ELR (cell line): ENCODE measurements around the gene LOX.
"Not testable (repeated sequence)": the region's sequence is repeated elsewhere in the genome, so short reads cannot be mapped to it uniquely, and the experiment has no call there.

Experiments used
- DNase-seq: peaks from one replicate; pipeline ENCODE4 v3.0.0-alpha.2; 2015; ENCODE audit warnings: low read depth

LOX gene

GRCh38 chr5:122097391-122097790 is 19.3 kb upstream of the LOX start:
- no peak for DNase-seq

DNA sequence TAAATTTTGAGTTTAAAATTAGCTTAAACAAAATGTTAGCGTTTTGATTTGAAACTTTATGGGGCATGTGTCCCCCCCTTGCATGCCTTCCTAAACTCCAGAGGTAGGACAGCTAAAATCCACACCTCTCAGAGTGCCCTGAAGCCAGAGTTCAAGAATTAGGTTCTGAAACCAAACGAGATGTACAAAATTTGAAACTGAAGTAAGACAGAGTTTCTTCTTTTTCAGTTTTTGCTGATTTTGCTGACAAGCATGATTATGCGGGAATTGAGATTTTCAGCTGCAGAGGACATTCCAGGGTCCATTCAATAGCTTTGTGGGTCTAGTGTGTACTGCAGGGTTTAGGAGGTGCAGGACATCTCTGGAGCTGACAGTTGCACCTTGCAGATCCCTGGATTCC is 17.1 kb upstream of the LOX start:
- no peak for DNase-seq

- not testable (repeated sequence) for DNase-seq
Measured at GRCh38 chr5:122094251-122094650, 16.2 kb upstream of the LOX start.

DNA sequence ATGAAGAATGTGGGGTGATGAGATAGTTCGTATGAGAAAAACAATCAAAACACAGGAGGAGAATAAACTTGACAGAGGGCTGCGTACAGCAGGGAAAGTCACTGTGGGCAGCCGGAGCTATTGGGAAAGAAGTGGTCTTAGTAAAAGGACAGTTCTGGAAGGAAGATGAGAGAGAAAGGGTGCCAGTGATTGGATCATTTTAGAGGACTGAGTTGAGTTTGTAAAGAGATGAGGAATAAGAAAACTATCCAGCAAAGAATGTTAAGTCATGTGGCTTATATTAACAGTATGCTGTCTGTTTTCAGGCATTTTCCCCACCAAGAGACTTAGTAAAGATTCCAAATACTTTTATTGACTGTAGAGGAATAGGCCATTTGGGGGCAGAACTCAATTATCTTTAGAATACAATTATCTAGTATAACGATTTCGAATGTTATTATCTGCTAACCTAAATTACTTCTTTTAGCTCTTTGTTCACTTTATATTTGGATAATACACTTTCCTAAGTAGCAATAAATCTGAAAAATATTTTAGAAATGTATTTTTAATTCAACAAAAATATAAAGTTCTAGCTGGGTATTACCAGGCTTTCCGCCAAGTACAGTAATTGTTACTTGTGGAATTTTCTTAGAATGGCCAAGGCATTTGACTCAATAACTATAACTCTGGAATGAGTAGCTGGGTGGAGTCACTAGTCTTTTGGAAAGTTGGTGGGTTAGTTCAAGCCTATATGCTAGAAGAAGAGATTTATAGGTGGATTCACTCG is 15.5 kb upstream of the LOX start:
- peak; percentile 83 for DNase-seq

GRCh38 chr5:122091936-122092600 is 14.0 kb upstream of the LOX start:
- peak; percentile 77 for DNase-seq

DNA sequence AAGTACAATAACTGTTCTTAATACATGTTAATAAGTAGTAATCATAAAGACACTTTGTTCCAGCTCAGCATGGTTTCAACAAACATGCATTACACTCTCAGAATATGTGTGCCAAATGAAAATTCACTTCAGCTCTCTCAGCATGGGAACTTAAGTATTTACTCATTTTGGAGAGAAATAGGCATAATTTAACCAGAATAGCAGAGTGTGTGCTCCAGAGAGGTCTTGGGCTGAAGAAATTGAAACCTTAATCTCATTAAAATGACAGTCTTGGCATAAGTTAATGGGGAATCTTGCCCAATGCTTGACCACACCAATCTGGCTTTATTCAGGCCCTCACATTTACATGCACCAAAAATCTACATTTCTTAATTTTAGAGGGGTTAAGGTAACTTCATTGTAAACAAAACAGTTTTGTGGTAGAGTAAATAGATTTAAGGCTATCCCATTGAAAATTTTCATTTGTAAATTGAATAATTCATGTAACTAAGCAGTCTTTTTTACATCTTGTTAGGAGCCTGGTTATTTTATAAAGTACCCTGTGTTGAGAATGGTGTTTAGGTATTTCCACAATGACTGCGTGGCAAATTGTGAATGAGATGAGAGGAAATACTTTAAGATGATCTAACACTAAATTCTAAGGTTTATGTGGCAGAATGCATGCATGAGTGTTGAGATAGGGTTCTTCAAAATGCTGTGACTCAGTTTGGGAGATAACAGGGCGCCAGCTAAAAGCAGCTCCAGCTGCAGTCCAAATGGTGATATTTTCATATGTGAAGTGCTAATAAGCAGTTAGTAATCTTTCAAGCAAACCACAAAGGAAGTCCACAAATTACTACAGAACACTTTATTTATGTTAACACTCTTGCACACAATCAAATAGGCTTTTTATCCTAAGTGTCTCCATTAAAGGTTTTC is 11.3 kb upstream of the LOX start:
- peak; percentile 84 for DNase-seq

DNA sequence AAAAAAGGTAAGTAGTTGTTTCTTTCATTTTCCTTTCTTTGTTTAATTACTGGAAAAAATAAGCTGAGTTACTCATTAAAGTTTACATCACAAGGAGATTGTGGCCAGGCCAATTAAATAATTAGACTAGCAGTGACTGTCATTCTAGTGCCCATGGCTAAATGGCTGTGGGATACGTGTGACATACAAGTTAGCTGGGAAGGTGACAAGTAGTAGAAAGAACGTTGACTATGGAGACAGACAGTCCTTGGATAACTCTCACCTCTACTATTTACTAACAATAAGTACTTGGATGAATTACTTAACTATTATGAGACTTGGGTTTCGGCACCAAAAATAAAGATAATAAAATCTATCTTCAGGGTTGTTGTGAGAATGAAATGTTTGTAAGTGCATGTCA is 7.0 kb upstream of the LOX start:
- DNase-seq = no peak

GRCh38 chr5:122083535-122083934 is 5.5 kb upstream of the LOX start:
- no peak for DNase-seq

- DNase-seq = no peak
Measured at GRCh38 chr5:122081541-122081940, 3.5 kb upstream of the LOX start.

DNA sequence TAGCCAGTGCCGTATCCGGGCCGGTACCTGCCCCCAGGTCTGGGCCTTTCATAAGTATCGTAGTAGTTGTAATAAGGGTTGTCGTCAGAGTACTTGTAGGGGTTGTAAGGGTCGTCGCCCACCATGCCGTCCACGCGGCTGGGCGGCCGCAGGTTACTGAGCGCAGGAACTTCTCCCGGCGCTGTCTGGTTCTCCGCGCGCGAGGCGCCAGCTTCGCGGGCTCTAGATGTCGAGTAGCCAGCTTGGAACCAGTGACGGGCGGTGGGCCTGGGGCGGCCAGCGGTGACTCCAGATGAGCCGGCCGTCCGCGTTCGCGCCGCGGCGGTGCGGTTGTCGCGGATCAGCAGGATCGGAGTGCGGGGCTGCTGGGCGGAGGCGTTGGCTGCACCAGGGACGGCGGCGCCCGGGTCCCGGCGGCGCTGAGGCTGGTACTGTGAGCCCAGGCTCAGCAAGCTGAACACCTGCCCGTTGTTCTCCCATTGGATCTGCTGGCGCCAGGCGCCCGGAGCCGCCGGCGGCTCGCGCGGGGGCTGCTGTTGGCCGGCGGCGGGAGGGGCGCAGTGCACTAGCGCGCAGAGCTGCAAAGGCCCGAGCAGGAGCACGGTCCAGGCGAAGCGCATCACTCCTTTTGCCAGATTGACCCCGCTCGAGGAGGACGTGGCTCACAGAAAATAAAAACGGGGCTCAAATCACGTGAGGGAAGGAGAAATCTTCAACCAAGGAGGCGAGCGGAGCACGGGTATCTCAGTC is 518 bp downstream of the LOX start:
- peak; percentile 65 for DNase-seq

- DNase-seq = peak; percentile 82
Measured at GRCh38 chr5:122076669-122077365, 1.2 kb downstream of the LOX start.

DNA sequence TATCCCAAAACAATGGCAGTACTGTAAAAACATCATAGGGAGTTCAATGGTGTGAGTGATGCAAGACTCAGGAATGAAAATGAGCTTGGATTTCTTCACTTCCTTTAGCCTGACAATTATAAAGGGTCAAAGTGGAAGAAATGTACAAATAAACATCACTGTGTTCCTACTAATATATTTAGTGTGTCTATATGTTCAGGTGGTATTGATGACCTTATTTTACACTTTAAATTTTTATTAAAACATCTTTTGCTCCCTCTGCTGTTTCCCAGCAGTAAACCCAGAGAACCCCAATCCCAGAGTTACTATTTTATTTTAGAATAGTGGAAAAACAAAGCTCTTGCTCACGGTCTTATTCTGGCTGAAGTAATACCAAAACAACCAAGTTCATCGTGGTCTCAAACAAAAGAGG is 2.0 kb downstream of the LOX start:
- DNase-seq = peak; percentile 48

DNA sequence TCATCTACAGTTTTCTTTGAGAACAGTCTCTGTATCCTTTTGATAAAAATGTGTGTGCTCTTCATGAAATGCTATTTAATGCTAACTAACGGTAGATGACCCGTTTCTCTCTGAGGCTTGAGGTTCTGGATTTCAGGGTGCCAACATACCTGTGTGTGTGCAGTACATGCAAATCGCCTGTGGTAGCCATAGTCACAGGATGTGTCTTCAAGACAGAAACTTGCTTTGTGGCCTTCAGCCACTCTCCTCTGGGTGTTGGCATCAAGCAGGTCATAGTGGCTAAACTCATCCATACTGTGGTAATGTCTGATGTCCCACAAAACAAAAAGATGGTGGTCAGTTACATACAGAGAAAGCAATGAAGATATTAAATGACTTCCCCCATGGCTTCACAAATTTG is 4.2 kb downstream of the LOX start:
- DNase-seq = no peak

GRCh38 chr5:122073018-122073417 is 5.0 kb downstream of the LOX start:
- DNase-seq = no peak

DNA sequence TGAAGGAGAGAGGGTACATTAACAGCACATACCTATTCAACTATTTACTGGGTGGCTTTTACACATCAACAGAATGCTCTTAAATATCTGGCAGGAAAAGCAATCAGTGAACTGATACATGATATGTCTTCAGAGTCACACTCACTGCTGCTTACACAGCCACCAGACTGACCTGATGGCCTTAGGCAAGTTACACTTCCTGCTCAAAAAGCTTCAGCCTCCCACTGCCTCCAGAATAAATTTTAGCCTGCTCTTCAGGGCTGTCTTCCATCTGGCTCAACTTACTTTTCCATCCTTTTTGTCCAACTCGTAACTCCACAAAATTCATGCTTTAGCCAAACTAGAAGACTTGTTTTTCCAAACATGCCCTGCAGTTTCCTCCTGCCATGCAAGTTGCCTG is 10.7 kb downstream of the LOX start:
- peak; percentile 34 for DNase-seq

DNA sequence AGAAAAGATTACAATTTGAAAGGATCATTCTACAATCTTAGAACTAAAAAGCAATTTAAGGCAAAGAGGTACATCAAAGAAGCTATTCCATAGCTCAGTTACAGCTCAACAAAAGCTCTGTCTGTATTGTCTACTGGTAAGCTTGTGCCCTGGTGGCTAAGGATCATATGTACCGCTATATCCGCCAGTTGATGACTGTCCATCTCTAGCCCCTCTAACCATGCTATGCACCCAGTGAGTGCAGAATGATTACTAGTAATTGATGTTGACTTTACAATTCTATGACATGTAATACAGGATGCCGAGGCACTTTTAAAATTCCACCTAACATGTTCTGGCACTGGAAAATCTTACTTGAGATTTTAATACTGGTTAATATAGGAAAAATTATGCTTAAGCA is 13.1 kb downstream of the LOX start:
- peak; percentile 13 for DNase-seq

GRCh38 chr5:122063836-122064235 is 14.2 kb downstream of the LOX start:
- DNase-seq = peak; percentile 77

DNA sequence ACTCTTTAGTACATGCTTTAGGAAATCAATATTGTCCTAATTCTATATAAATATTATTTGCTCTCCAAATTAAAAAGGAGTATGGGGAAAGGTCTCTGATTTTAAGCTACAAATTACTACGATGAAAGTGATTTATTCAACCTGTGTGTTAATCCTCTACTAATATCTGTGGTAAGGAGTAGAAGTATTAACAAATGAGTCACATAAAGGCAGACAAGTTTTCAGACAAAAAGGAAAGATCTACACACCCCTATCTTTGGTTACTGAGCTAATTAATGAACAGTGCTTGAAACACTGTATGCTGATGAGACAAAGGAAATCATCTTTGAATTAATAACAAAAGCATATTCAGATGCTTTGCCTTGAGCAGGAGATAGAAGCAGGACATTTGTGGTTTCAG is 15.9 kb downstream of the LOX start:
- peak; percentile 33 for DNase-seq

GRCh38 chr5:122056913-122057312 is 21.1 kb downstream of the LOX start:
- no peak for DNase-seq

- DNase-seq = no peak
Measured at GRCh38 chr5:122054266-122054665, 23.8 kb downstream of the LOX start.
